ENCODE measurements around the gene ITGB7.

DNA sequence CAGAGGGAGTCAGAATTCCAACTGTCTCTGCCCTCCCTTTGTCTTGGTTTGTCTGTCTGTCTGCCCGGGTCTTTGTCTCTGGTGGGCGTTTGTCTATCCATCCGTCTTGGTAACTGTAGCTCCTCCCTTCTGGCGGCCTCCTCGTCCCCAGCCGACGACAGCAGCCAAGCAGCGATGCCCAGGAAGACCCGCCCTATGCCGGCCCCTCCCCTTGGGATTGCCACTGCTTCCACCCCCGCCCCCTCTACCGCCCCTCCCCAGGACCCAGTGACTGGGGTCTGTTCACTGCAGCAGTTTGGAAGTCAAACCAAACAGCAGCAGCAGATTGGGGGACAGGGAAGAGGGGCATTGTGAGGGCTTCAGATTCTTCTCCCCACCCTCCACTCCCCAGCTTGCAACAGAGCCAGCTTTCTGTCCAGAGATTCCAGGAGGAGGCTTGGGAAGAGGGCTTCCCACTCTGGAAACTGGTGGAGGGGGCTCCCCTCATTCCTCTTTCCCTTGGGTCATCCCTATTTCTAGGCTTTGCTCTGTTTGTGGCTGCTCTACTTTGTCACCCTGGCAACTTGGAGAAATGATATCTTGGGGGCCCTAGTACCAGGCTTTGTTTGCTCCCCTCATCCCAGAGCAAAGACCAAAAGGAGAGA, 27.3 kb upstream of the ITGB7 start:
- no peak for TF ChIP-seq EZH2 (IDR thresholded peaks at IDR 0.05)
- TF ChIP-seq, protein P1, sequence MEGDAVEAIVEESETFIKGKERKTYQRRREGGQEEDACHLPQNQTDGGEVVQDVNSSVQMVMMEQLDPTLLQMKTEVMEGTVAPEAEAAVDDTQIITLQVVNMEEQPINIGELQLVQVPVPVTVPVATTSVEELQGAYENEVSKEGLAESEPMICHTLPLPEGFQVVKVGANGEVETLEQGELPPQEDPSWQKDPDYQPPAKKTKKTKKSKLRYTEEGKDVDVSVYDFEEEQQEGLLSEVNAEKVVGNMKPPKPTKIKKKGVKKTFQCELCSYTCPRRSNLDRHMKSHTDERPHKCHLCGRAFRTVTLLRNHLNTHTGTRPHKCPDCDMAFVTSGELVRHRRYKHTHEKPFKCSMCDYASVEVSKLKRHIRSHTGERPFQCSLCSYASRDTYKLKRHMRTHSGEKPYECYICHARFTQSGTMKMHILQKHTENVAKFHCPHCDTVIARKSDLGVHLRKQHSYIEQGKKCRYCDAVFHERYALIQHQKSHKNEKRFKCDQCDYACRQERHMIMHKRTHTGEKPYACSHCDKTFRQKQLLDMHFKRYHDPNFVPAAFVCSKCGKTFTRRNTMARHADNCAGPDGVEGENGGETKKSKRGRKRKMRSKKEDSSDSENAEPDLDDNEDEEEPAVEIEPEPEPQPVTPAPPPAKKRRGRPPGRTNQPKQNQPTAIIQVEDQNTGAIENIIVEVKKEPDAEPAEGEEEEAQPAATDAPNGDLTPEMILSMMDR (IDR thresholded peaks at IDR 0.05) = no peak
